PC-9 (cell line): ENCODE data around the gene TCF12. TPM values are rescaled to one million over a fixed set of nuclear protein-coding genes. Genes with fewer than 3 reads are reported as not detected.
"Not testable (repeated sequence)": the region's sequence is repeated elsewhere in the genome, so short reads cannot be mapped to it uniquely, and the experiment has no call there.

Experiments used
- BruUV-seq: library from RNA; stranded (reverse); fragments of 400-500 nt; replicated peaks from 2 replicates; lab custom pipeline; 2021; lab: Mats Ljungman, UMichigan
- CTCF ChIA-PET: fragments of 300-600 bp; sonication (Branson Sonifier 250); formaldehyde crosslinking; loops from one replicate; lab custom pipeline; 2022; ENCODE audit warnings: antibody characterized with exemption; lab: Charles Lee
- POLR2A ChIA-PET: fragments of 300-600 bp; sonication (Branson Sonifier 250); formaldehyde crosslinking; loops from one replicate; lab custom pipeline; 2022; ENCODE audit warnings: antibody characterized with exemption; ENCODE audit not compliant: unreplicated experiment; lab: Charles Lee
- DNase-seq, 2 experiments: peaks; one replicate each; pipeline versions ENCODE4 v3.0.0 to v3.0.0-alpha.2; 2015 to 2022; ENCODE audit warnings: mixed read lengths in 1 of 2
- H2AFZ ChIP-seq: fragments of 200-600 bp; sonication (generic); 2 replicates; pipeline ENCODE4 v1.8.1; 2017; ENCODE audit warnings: antibody characterized with exemption
- H3F3A ChIP-seq: fragments of 200-600 bp; sonication (generic); 2 replicates; pipeline ENCODE4 v1.8.1; 2017; ENCODE audit warnings: antibody characterized with exemption, mild to moderate bottlenecking, low read depth; ENCODE audit not compliant: insufficient read depth
- H3K27ac ChIP-seq: fragments of 200-600 bp; sonication (generic); 2 replicates; pipeline ENCODE4 v1.6.1; 2016; ENCODE audit warnings: mixed run types
- H3K27me3 ChIP-seq: fragments of 200-600 bp; sonication (generic); 2 replicates; pipeline ENCODE4 v1.6.1; 2016; ENCODE audit warnings: low read depth, mixed run types; ENCODE audit not compliant: insufficient read depth
- H3K36me3 ChIP-seq: fragments of 200-600 bp; sonication (generic); 2 replicates; pipeline ENCODE4 v1.6.1; 2016; ENCODE audit warnings: low read depth, mixed run types
- H3K4me1 ChIP-seq: fragments of 200-600 bp; sonication (generic); replicated peaks from 2 replicates; pipeline ENCODE4 v1.6.1; 2016; ENCODE audit warnings: mixed run types; ENCODE audit not compliant: insufficient read depth
- H3K4me2 ChIP-seq: fragments of 200-600 bp; sonication (generic); 2 replicates; pipeline ENCODE4 v1.6.1; 2017; ENCODE audit warnings: mixed run types
- H3K4me3 ChIP-seq: fragments of 200-600 bp; sonication (generic); 2 replicates; pipeline ENCODE4 v1.6.1; 2016; ENCODE audit warnings: mixed run types
- H3K79me2 ChIP-seq: fragments of 200-600 bp; sonication (generic); 2 replicates; pipeline ENCODE4 v1.6.1; 2017; ENCODE audit warnings: low read depth, mixed run types
- H3K9me2 ChIP-seq: fragments of 200-600 bp; sonication (generic); 2 replicates; pipeline ENCODE4 v1.8.1; 2017; ENCODE audit warnings: mild to moderate bottlenecking; ENCODE audit not compliant: insufficient read depth
- H3K9me3 ChIP-seq: fragments of 200-600 bp; sonication (generic); 2 replicates; pipeline ENCODE4 v1.8.1; 2016; ENCODE audit warnings: low read depth; ENCODE audit not compliant: insufficient read depth
- H4K20me1 ChIP-seq: fragments of 200-600 bp; sonication (generic); 2 replicates; pipeline ENCODE4 v1.8.1; 2017; ENCODE audit not compliant: insufficient read depth
- CTCF ChIP-seq: fragments of 200-600 bp; sonication (generic); conservative IDR thresholded peaks from 2 replicates; pipeline ENCODE4 v1.6.1; 2017; ENCODE audit warnings: mixed run types, antibody characterized with exemption, mild to moderate bottlenecking, moderate library complexity
- EZH2 ChIP-seq: fragments of 200-600 bp; sonication (generic); IDR thresholded peaks from 2 replicates; pipeline ENCODE4 v1.8.0; 2017; ENCODE audit warnings: antibody characterized with exemption, low read depth
- intact Hi-C: fragments of 100-400 bp; cut with micrococcal nuclease; formaldehyde crosslinking; loops from one replicate; pipeline ENCODE4 v1.10.0; 2022; ENCODE audit not compliant: unreplicated experiment
- total RNA-seq: library from RNA; stranded (reverse); gene quantifications from 2 replicates; pipeline ENCODE4 v1.2.3, GENCODE V29; 2021

The TCF12 gene
- total RNA-seq, 1 experiment from 2014 or later, result 60.1 TPM

GRCh38 chr15:56930669-56931313 lies 12.3 kb downstream of the TCF12 start:
- TF ChIP-seq EZH2 (no peak), CTCF (no peak)
- H3K4me2 ChIP-seq, result no peak overlapping the region
- no peaks in the 10 kb centered on the region for H3K4me1 ChIP-seq
- H3F3A ChIP-seq, result no peaks in the 10 kb centered on the region
- BruUV-seq, result no TSS peak
- ChIA-PET POLR2A (no interaction called here), CTCF (no interaction called here)
- no peaks in the 10 kb centered on the region for H4K20me1 ChIP-seq
- peaks cover 5% of the 10 kb centered on the region; the same call in 1 of the 2 replicates for H3K36me3 ChIP-seq
- DNase-seq, result no peak
- H3K9me2 ChIP-seq, result no peaks in the 10 kb centered on the region
- intact Hi-C loops, result no loop called here
- no peak overlapping the region for H3K4me3 ChIP-seq
- no peaks in the 10 kb centered on the region for H3K27me3 ChIP-seq
- H3K9me3 ChIP-seq, result no peaks in the 10 kb centered on the region
- no peak overlapping the region for H2AFZ ChIP-seq
- H3K27ac ChIP-seq, result no peak overlapping the region
- H3K79me2 ChIP-seq, result 0 out of 2 replicates have a peak, but pooled peaks cover 9% of the 10 kb centered on the region

- Histone ChIP-seq H4K20me1 (no peaks in the 10 kb centered on the region), H3K79me2 (0 out of 2 replicates have a peak, but pooled peaks cover 8% of the 10 kb centered on the region), H3K4me3 (no peak overlapping the region), H3K4me2 (no peak overlapping the region), H3F3A (no peaks in the 10 kb centered on the region), H3K4me1 (no peaks in the 10 kb centered on the region), H3K36me3 (peaks cover 5% of the 10 kb centered on the region; the same call in 1 of the 2 replicates), H3K27me3 (no peaks in the 10 kb centered on the region), H3K9me2 (no peaks in the 10 kb centered on the region), H2AFZ (no peak overlapping the region), H3K27ac (no peak overlapping the region), H3K9me3 (no peaks in the 10 kb centered on the region)
- TF ChIP-seq CTCF (no peak), EZH2 (no peak)
- ChIA-PET POLR2A (no interaction called here), CTCF (no interaction called here)
- no peak for DNase-seq
- BruUV-seq, result no TSS peak
- intact Hi-C loops, result no loop called here
These were observed 13.4 kb downstream of the TCF12 start for GRCh38 chr15:56931639-56932508.

- H4K20me1 ChIP-seq, DNase-seq, H3F3A ChIP-seq, H3K36me3 ChIP-seq, H3K27me3 ChIP-seq, H3K4me2 ChIP-seq, BruUV-seq, H3K9me2 ChIP-seq, intact Hi-C loops, H3K27ac ChIP-seq, POLR2A ChIA-PET, H2AFZ ChIP-seq, H3K4me1 ChIP-seq, H3K9me3 ChIP-seq, H3K4me3 ChIP-seq, H3K79me2 ChIP-seq, CTCF ChIA-PET: not testable (repeated sequence)
These were observed 14.0 kb downstream of the TCF12 start for GRCh38 chr15:56932509-56932868.
